ENCODE measurements around the gene LAMA3.

LAMA3 gene

GRCh38 chr18:23837591-23837990 lies 148.3 kb downstream of the LAMA3 start:
- Histone ChIP-seq H3K27ac (no peak overlapping the region), H3K79me2 (ENCODE audit: insufficient read depth, low read depth) (no peaks in the 10 kb centered on the region), H3K27me3 (ENCODE audit: insufficient read depth, low read depth) (no peaks in the 10 kb centered on the region), H3K4me2 (no peak overlapping the region), H3K4me3 (IDR thresholded peaks at IDR 0.05; ENCODE audit: insufficient read depth, low read depth, low read length) (no peak overlapping the region), H4K20me1 (ENCODE audit: insufficient read depth) (no peaks in the 10 kb centered on the region), H2AFZ (ENCODE audit: low read depth) (no peak overlapping the region), H3K36me3 (ENCODE audit: insufficient read depth) (no peaks in the 10 kb centered on the region), H3K4me1 (ENCODE audit: low read depth, poor library complexity, severe bottlenecking) (no peaks in the 10 kb centered on the region), H3K9ac (no peak overlapping the region)
- TF ChIP-seq, protein P1, sequence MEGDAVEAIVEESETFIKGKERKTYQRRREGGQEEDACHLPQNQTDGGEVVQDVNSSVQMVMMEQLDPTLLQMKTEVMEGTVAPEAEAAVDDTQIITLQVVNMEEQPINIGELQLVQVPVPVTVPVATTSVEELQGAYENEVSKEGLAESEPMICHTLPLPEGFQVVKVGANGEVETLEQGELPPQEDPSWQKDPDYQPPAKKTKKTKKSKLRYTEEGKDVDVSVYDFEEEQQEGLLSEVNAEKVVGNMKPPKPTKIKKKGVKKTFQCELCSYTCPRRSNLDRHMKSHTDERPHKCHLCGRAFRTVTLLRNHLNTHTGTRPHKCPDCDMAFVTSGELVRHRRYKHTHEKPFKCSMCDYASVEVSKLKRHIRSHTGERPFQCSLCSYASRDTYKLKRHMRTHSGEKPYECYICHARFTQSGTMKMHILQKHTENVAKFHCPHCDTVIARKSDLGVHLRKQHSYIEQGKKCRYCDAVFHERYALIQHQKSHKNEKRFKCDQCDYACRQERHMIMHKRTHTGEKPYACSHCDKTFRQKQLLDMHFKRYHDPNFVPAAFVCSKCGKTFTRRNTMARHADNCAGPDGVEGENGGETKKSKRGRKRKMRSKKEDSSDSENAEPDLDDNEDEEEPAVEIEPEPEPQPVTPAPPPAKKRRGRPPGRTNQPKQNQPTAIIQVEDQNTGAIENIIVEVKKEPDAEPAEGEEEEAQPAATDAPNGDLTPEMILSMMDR (conservative IDR thresholded peaks at IDR 0.05; ENCODE audit: low read depth, low read length) = no peak

DNA sequence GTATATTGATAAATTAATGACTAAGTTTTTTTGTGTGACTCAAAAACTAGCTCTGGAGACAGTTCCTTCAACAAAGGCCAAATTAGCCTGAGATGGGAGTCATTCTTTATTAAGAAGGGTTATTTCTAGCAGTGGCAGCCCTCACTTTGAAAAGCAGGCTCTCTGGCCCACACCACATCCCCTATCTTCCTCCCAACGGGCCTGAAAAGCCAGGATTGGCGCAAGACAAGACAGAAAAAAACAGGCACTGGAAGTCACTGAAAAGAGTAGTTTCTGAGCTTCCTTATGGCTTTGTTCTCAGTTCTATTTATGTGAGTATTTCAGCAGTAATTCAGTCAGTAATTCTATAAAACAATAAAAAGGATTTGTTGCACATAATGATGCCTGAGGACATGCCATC lies 149.0 kb downstream of the LAMA3 start:
- H4K20me1 ChIP-seq (ENCODE audit: insufficient read depth) = no peaks in the 10 kb centered on the region
- no peak overlapping the region for H3K27ac ChIP-seq
- H3K4me2 ChIP-seq = no peak overlapping the region
- H3K4me3 ChIP-seq (IDR thresholded peaks at IDR 0.05; ENCODE audit: insufficient read depth, low read depth, low read length) = no peak overlapping the region
- H3K36me3 ChIP-seq (ENCODE audit: insufficient read depth) = no peaks in the 10 kb centered on the region
- no peak overlapping the region for H2AFZ ChIP-seq (ENCODE audit: low read depth)
- H3K4me1 ChIP-seq (ENCODE audit: low read depth, poor library complexity, severe bottlenecking) = no peaks in the 10 kb centered on the region
- no peak overlapping the region for H3K9ac ChIP-seq
- no peaks in the 10 kb centered on the region for H3K79me2 ChIP-seq (ENCODE audit: insufficient read depth, low read depth)
- TF ChIP-seq, protein P1 (conservative IDR thresholded peaks at IDR 0.05; ENCODE audit: low read depth, low read length) = no peak
- no peaks in the 10 kb centered on the region for H3K27me3 ChIP-seq (ENCODE audit: insufficient read depth, low read depth)

DNA sequence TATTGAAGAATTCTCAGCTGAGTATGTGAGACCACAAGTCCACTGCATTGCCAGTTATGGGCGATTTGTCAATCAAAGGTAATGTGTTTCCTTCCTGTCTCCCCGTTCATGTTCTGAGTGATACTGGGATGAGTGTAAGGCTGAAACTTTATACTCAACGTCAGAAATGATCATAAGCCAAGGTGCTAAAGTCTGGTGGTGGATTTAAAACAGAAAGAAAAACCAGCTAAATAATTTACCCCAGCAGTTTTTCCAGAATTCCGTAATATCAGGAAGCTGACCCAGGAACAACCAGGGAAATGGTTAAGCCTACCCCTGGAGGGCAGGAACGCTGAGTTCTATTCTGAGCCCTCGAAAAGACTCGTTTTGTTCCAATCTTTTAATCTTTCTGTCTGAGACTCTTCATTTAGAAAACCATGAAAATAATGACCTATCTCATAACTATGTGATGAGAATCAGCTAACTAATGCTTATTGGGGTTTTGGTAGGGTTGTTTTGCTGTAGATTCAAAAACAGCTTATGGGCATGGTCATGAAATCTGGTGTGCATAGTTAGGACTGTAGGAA lies 149.6 kb downstream of the LAMA3 start:
- Histone ChIP-seq H3K4me3 (IDR thresholded peaks at IDR 0.05; ENCODE audit: insufficient read depth, low read depth, low read length) (no peak overlapping the region), H3K27me3 (ENCODE audit: insufficient read depth, low read depth) (no peaks in the 10 kb centered on the region), H3K4me2 (no peak overlapping the region), H2AFZ (ENCODE audit: low read depth) (no peak overlapping the region), H3K79me2 (ENCODE audit: insufficient read depth, low read depth) (no peaks in the 10 kb centered on the region), H3K36me3 (ENCODE audit: insufficient read depth) (no peaks in the 10 kb centered on the region), H3K4me1 (ENCODE audit: low read depth, poor library complexity, severe bottlenecking) (no peaks in the 10 kb centered on the region), H3K9ac (no peak overlapping the region), H3K27ac (no peak overlapping the region), H4K20me1 (ENCODE audit: insufficient read depth) (no peaks in the 10 kb centered on the region)
- TF ChIP-seq, protein P1 (conservative IDR thresholded peaks at IDR 0.05; ENCODE audit: low read depth, low read length) = no peak

GRCh38 chr18:23842305-23842704 lies 153.1 kb downstream of the LAMA3 start:
- no peaks in the 10 kb centered on the region for H3K27me3 ChIP-seq (ENCODE audit: insufficient read depth, low read depth)
- H3K79me2 ChIP-seq (ENCODE audit: insufficient read depth, low read depth) = no peaks in the 10 kb centered on the region
- H3K27ac ChIP-seq = no peak overlapping the region
- no peak overlapping the region for H3K4me3 ChIP-seq (IDR thresholded peaks at IDR 0.05; ENCODE audit: insufficient read depth, low read depth, low read length)
- no peak overlapping the region for H3K9ac ChIP-seq
- no peak overlapping the region for H3K4me2 ChIP-seq
- no peak overlapping the region for H2AFZ ChIP-seq (ENCODE audit: low read depth)
- H3K4me1 ChIP-seq (ENCODE audit: low read depth, poor library complexity, severe bottlenecking) = no peaks in the 10 kb centered on the region
- no peaks in the 10 kb centered on the region for H4K20me1 ChIP-seq (ENCODE audit: insufficient read depth)
- TF ChIP-seq, protein P1 (conservative IDR thresholded peaks at IDR 0.05; ENCODE audit: low read depth, low read length) = no peak
- H3K36me3 ChIP-seq (ENCODE audit: insufficient read depth) = no peaks in the 10 kb centered on the region

Measured in KMS-11 (cell line).